Measurements from ENCODE around the gene FAM222A. TPM values are rescaled to one million over a fixed set of nuclear protein-coding genes. Genes with fewer than 3 reads are reported as not detected.

Gene FAM222A
- total RNA-seq, 1 experiment from 2014 or later, result 1.6 TPM

DNA sequence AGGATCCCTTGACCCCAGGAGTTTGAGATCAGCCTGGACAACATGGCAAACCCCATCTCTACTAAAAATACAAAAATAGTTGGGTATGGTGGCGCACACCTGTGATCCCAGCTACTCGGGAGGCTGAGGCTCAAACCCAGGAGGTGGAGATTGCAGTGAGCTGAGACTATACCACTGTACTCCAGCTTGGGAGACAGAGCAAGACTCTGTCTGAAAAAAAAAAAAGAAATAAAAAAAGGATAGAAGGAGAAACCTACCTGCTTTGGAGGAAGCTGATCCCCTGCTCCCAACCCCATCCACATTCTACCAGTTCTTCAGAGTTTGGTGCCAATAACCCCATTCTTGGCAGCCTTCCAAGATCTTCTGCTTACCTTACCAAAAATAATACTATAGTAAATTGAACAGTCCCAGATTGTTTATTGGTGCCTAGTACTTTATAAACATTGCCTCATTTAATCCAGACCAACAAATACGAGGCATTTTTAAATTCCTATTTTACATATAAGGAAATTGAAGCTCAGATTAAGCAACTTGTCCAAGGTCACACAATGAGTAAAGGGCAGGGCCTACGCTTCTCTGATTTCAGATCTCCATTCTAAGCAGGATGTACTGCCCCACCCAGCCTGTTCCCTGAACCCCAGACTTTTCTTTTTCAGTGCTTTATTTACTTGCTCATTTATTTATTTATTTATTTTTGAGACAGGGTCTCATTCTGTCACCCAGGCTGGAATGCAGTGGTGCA, 33.2 kb upstream of the FAM222A start:
- ATAC-seq, result no peak
- POLR2A ChIA-PET, result no interaction called here
- Mint-ChIP-seq H3K27ac (no peak overlapping the region), H3K36me3 (no peaks in the 10 kb centered on the region), H3K4me3 (no peak overlapping the region), H3K9me3 (no peaks in the 10 kb centered on the region), H3K27me3 (ENCODE audit: low read depth) (peaks cover 62% of the 10 kb centered on the region), H3K4me1 (peaks cover 7% of the 10 kb centered on the region)
- TF ChIP-seq SP1 (CRISPR knock-in tag; conservative IDR thresholded peaks at IDR 0.05), result no peak
- TF ChIP-seq, protein P1, sequence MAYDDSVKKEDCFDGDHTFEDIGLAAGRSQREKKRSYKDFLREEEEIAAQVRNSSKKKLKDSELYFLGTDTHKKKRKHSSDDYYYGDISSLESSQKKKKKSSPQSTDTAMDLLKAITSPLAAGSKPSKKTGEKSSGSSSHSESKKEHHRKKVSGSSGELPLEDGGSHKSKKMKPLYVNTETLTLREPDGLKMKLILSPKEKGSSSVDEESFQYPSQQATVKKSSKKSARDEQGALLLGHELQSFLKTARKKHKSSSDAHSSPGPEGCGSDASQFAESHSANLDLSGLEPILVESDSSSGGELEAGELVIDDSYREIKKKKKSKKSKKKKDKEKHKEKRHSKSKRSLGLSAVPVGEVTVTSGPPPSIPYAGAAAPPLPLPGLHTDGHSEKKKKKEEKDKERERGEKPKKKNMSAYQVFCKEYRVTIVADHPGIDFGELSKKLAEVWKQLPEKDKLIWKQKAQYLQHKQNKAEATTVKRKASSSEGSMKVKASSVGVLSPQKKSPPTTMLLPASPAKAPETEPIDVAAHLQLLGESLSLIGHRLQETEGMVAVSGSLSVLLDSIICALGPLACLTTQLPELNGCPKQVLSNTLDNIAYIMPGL (CRISPR knock-in tag; IDR thresholded peaks at IDR 0.05), result no peak
- TF ChIP-seq, protein P2, sequence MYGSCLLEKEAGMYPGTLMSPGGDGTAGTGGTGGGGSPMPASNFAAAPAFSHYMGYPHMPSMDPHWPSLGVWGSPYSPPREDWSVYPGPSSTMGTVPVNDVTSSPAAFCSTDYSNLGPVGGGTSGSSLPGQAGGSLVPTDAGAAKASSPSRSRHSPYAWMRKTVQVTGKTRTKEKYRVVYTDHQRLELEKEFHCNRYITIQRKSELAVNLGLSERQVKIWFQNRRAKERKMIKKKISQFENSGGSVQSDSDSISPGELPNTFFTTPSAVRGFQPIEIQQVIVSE (CRISPR knock-in tag; IDR thresholded peaks at IDR 0.05; ENCODE audit: borderline replicate concordance), result no peak
- TF ChIP-seq ZNF121 (CRISPR knock-in tag; IDR thresholded peaks at IDR 0.05), result no peak
- TF ChIP-seq, protein P3, sequence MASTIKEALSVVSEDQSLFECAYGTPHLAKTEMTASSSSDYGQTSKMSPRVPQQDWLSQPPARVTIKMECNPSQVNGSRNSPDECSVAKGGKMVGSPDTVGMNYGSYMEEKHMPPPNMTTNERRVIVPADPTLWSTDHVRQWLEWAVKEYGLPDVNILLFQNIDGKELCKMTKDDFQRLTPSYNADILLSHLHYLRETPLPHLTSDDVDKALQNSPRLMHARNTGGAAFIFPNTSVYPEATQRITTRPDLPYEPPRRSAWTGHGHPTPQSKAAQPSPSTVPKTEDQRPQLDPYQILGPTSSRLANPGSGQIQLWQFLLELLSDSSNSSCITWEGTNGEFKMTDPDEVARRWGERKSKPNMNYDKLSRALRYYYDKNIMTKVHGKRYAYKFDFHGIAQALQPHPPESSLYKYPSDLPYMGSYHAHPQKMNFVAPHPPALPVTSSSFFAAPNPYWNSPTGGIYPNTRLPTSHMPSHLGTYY (CRISPR knock-in tag; IDR thresholded peaks at IDR 0.05), result no peak
- TF ChIP-seq ZNF263 (CRISPR knock-in tag; IDR thresholded peaks at IDR 0.05; ENCODE audit: low read depth), result no peak
- TF ChIP-seq NR2C2 (CRISPR knock-in tag; IDR thresholded peaks at IDR 0.05), result no peak
- TF ChIP-seq ZNF423 (CRISPR knock-in tag; IDR thresholded peaks at IDR 0.05), result no peak
- TF ChIP-seq, protein P4, sequence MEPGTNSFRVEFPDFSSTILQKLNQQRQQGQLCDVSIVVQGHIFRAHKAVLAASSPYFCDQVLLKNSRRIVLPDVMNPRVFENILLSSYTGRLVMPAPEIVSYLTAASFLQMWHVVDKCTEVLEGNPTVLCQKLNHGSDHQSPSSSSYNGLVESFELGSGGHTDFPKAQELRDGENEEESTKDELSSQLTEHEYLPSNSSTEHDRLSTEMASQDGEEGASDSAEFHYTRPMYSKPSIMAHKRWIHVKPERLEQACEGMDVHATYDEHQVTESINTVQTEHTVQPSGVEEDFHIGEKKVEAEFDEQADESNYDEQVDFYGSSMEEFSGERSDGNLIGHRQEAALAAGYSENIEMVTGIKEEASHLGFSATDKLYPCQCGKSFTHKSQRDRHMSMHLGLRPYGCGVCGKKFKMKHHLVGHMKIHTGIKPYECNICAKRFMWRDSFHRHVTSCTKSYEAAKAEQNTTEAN (CRISPR knock-in tag; IDR thresholded peaks at IDR 0.05), result no peak
- TF ChIP-seq ZNF317 (CRISPR knock-in tag; IDR thresholded peaks at IDR 0.05; ENCODE audit: borderline replicate concordance, low read depth), result no peak
- TF ChIP-seq, protein P5, sequence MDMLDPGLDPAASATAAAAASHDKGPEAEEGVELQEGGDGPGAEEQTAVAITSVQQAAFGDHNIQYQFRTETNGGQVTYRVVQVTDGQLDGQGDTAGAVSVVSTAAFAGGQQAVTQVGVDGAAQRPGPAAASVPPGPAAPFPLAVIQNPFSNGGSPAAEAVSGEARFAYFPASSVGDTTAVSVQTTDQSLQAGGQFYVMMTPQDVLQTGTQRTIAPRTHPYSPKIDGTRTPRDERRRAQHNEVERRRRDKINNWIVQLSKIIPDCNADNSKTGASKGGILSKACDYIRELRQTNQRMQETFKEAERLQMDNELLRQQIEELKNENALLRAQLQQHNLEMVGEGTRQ (CRISPR knock-in tag; IDR thresholded peaks at IDR 0.05), result no peak
- no peak for TF ChIP-seq SMAD4 (CRISPR knock-in tag; IDR thresholded peaks at IDR 0.05)
- TF ChIP-seq, protein P6, sequence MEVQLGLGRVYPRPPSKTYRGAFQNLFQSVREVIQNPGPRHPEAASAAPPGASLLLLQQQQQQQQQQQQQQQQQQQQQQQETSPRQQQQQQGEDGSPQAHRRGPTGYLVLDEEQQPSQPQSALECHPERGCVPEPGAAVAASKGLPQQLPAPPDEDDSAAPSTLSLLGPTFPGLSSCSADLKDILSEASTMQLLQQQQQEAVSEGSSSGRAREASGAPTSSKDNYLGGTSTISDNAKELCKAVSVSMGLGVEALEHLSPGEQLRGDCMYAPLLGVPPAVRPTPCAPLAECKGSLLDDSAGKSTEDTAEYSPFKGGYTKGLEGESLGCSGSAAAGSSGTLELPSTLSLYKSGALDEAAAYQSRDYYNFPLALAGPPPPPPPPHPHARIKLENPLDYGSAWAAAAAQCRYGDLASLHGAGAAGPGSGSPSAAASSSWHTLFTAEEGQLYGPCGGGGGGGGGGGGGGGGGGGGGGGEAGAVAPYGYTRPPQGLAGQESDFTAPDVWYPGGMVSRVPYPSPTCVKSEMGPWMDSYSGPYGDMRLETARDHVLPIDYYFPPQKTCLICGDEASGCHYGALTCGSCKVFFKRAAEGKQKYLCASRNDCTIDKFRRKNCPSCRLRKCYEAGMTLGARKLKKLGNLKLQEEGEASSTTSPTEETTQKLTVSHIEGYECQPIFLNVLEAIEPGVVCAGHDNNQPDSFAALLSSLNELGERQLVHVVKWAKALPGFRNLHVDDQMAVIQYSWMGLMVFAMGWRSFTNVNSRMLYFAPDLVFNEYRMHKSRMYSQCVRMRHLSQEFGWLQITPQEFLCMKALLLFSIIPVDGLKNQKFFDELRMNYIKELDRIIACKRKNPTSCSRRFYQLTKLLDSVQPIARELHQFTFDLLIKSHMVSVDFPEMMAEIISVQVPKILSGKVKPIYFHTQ (CRISPR knock-in tag; IDR thresholded peaks at IDR 0.05), result no peak
- TF ChIP-seq CREB1 (CRISPR knock-in tag; IDR thresholded peaks at IDR 0.05), result no peak
- TF ChIP-seq, protein P7, sequence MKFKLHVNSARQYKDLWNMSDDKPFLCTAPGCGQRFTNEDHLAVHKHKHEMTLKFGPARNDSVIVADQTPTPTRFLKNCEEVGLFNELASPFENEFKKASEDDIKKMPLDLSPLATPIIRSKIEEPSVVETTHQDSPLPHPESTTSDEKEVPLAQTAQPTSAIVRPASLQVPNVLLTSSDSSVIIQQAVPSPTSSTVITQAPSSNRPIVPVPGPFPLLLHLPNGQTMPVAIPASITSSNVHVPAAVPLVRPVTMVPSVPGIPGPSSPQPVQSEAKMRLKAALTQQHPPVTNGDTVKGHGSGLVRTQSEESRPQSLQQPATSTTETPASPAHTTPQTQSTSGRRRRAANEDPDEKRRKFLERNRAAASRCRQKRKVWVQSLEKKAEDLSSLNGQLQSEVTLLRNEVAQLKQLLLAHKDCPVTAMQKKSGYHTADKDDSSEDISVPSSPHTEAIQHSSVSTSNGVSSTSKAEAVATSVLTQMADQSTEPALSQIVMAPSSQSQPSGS (CRISPR knock-in tag; IDR thresholded peaks at IDR 0.05; ENCODE audit: borderline replicate concordance, low read depth), result no peak
- TF ChIP-seq, protein P8, sequence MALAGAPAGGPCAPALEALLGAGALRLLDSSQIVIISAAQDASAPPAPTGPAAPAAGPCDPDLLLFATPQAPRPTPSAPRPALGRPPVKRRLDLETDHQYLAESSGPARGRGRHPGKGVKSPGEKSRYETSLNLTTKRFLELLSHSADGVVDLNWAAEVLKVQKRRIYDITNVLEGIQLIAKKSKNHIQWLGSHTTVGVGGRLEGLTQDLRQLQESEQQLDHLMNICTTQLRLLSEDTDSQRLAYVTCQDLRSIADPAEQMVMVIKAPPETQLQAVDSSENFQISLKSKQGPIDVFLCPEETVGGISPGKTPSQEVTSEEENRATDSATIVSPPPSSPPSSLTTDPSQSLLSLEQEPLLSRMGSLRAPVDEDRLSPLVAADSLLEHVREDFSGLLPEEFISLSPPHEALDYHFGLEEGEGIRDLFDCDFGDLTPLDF (CRISPR knock-in tag; IDR thresholded peaks at IDR 0.05), result no peak
- TF ChIP-seq KAT7 (CRISPR knock-in tag; IDR thresholded peaks at IDR 0.05; ENCODE audit: borderline replicate concordance), result no peak
- no peak for TF ChIP-seq PRRX2 (CRISPR knock-in tag; IDR thresholded peaks at IDR 0.05)
- no peak for DNase-seq (ENCODE audit: low spot score)
- CTCF ChIA-PET, result interaction anchor here (1.4 to 1.6 kb wide), 2 partner anchors 83 to 164 kb away, joined by 4 to 6 read pairs; no protein-coding TSS in a partner anchor

Data from WTC11 (cell line).